Tongue (tissue), 2 donors: ENCODE data around the gene PTGES2. TPM values are rescaled to one million over a fixed set of nuclear protein-coding genes. Genes with fewer than 3 reads are reported as not detected.

ENCODE experiments used
- DNase-seq: peaks from one replicate; pipeline ENCODE4 v3.0.0-alpha.2; 2015
- total RNA-seq: library from RNA; depleted of rRNA; stranded (reverse); fragments of >200 nt; gene quantifications from one replicate; pipeline ENCODE4 v1.2.3, GENCODE V29; 2014

Gene PTGES2
- total RNA-seq, 1 donor from 2014 or later, result 55.2 TPM

GRCh38 chr9:128103589-128103962 lies 24.0 kb downstream of the PTGES2 start:
- DNase-seq, result no peak

DNA sequence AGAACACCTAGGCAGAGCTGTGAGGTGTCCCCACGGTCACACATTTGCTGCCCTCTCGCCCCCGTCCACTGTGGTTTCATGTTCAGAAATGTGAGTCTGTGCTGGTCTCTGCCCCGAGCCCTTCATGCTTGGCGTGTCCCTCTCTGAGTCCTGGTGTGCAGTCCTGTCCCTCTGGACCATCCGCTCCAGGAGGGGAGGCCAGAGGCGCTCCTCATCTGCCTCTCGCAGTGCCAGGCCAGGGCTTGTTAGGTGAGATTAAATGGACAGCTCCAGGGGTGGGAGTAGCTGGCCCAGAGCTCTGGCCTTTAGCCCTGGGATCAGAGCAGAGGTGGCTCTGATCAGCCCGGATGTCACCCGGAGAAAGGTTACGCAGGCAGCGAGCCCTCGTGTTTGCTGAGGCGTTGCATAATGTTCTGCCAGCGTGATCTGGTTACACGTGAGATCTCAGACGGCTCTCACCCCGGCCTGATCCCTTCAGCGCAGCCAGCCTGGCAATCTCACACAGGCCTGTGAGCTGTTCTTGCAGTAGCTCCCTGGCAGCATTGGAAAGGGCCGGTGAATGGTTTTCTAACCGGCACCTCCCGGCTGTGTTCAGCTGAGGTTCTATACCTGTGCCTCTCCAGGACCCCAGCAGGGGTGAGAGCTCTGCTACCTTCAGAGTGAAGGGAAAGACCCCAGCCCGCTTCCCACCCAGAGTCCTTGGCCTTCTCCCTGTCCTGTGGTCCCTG lies 24.5 kb downstream of the PTGES2 start:
- no peak for DNase-seq

- DNase-seq, result no peak
These were observed 25.3 kb downstream of the PTGES2 start for GRCh38 chr9:128102196-128102595.

DNA sequence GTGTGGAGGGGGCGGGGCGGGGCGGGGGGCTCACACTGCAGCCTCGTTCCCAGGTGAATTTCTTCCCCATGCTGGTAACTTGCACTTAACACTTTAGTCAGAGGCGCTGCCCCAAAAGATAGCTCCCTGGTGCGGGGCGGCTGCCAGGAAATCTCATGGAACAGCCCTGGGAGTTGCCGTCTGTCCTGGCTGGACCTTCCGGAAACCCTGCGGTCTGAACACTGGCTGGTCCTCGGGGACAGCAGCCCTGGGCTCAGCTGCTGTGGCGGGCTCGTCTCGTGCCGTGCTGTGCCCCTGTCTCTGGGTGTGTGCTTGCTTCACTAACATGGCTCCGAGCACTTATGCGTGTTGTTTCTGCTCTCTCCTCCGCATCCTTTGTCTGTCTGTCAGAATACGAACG lies 25.8 kb downstream of the PTGES2 start:
- no peak for DNase-seq

- no peak for DNase-seq
These were observed 26.3 kb downstream of the PTGES2 start for GRCh38 chr9:128101231-128101661.

DNA sequence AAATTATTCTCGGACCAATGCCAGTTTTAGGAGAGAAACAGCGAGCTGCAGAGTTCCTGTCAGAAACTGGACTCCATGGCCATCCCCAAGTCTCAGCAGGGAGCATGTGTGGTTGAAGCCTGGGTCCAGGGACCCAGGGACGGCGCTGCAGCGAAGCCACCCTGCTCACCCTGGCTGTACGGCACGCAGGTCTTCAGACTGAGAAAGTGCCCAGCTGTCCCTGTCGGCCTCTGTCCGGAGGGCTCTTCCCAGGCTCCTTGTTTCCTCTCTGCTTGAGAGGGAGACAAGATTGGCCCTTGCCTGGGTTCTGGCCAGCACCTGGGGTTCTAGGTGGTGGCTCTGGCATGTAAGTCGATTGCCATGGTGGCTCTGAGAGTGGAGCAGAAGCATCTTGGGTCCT lies 26.9 kb downstream of the PTGES2 start:
- DNase-seq, result no peak

GRCh38 chr9:128099932-128100491 lies 27.5 kb downstream of the PTGES2 start:
- peak; percentile 48 for DNase-seq

DNA sequence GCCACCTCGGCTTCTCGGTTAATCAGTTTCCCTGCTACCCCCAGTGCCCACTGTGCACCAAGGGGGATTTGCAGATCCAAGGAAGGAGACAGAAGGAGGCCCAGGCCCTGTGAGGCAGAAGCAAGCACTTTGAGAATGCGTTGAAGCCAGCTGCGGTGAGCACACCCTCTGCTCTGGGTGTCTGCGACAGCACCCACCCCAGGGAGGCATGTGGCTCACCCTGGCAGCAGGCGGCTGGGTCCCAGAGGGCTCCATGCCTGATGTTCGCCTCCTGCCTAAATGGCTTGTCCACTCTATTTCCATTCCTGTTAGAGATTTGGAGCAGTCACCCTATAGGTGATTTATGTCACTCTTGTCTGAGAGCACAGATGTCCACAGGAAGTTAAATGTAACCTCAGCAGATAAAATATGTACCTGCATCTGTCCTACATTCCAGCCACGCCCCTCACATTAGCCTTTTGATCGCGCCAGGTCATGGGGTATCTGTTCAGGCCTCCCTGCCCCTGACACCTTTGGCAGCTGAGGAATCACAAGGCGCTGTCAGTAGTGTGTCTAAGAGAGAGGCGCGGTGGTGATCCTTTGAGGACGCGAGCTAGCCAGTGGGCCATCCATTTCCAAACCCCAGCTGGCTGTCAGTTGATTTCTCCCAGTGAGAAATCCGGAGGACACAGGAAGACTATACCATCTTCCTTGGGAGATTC lies 28.1 kb downstream of the PTGES2 start:
- DNase-seq, result peak; percentile 53

DNA sequence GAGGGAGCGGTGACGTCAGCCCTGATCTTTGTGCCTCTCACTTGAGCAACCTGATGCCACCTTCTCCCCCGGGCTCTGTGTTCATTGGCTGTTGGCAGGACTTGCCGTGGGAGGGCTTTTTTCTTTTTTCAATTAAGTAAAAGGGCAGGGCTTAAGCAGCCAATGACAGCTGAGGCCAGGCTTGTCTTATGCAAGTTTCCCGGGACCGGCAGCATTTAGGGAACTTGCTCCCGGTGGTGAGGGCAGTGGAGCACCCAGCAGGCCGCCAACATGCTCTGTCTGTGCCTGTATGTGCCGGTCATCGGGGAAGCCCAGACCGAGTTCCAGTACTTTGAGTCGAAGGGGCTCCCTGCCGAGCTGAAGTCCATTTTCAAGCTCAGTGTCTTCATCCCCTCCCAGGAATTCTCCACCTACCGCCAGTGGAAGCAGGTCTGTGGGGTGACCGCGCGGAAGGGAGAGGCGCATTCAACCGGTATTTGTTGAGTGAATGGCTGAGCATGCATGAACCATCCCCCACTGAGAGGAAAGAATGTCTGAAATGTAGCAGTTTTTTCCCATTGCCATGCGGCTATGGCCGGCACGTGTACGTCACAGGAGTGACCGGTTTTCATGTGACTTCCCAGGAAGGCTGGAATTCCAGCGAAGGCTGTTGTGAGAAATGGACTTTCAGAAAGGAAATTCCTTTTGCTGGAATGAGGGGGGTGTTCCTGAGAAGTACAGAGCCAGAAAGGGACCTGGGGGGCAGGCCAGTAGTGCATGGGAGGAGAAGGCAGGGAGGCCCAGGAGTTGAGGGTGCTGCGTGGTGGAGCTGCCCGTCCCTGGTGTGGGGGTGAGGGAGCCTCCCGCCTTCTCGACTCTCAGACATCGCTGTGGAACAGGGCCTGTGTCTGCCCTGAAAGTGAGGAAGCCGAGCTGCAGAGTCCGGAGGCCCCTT lies 29.0 kb downstream of the PTGES2 start:
- DNase-seq, result peak; percentile 98

- DNase-seq, result no peak
These were observed 29.8 kb downstream of the PTGES2 start for GRCh38 chr9:128097543-128098296.

- no peak for DNase-seq
These were observed 30.7 kb downstream of the PTGES2 start for GRCh38 chr9:128096616-128097536.

GRCh38 chr9:128094950-128095544 lies 32.5 kb downstream of the PTGES2 start:
- peak; percentile 16 for DNase-seq

DNA sequence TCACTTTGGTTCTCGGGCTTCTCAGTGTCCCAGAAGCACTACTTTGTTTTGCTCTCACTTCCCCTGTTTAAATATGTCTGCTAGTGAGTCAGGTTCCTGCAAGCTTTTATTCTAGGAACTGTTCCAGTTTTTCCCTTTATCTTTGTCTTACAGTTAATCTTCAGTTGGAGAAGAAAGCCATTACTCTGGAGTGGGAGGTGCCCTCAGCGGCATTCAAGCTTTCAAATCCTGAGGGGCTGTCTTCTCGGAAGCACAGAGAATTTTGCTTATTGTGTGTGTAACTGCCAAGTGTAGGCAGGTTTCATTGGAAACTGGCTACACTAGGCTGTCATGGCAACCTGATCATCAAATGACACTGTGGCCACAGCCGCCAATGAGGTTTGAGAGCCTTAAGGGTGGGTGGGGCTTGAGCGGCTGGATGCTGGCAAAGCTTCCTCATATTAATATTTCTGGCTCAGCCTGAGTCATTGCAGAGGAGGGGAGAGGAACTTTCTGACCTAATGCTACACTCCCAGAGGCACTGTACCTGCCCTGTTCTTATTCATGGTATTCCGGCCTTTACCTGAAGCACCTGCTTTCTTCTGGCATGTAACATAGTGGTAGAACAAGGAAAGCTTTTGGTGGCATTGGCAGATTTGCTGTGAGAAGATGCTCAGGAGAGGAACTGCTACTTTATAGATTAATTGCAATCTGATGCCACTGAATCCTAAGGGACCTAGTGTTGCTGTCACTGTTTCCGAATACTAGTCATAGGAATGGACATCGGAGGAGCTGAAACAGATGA lies 33.2 kb downstream of the PTGES2 start:
- peak; percentile 99 for DNase-seq

GRCh38 chr9:128093011-128093410 lies 34.5 kb downstream of the PTGES2 start:
- peak; percentile 4 for DNase-seq

DNA sequence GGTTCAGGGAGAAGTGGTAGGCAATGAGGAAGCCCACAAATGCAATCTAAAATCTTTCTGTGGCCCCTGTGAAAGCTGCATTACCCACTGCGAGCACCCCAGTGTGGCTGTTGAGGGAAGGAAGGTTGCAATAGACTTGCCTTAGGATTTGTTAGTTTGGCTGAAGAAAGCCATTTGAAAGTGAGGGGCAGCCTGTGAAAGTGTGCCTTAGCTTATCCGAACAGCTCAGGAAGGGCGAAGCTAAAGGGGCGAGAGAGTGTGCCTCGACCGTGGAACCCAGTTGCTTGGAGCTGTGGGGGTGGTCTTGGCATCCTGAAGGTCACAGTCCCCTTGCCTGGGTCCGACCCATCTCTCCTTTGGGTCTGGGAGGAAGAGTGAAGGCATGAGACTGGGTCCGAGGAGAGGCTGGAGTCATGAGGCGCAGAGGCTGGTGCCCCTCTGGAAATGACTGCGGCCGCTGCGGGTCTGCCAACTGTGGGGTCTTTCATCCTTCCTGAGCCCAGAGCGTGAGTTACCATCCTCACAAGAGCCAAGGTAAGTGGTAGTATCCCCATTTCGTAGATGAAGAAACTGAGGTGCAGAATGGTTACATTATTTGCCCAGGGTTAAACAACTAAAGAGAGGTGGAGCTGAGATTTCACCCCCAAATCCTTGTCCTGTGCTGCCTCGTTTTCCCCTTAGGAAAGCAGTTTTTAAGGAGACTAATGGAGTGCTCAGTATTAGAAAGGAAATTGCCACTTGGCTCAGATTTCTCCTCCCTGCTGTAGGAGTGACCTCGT lies 35.1 kb downstream of the PTGES2 start:
- DNase-seq, result peak; percentile 4

DNA sequence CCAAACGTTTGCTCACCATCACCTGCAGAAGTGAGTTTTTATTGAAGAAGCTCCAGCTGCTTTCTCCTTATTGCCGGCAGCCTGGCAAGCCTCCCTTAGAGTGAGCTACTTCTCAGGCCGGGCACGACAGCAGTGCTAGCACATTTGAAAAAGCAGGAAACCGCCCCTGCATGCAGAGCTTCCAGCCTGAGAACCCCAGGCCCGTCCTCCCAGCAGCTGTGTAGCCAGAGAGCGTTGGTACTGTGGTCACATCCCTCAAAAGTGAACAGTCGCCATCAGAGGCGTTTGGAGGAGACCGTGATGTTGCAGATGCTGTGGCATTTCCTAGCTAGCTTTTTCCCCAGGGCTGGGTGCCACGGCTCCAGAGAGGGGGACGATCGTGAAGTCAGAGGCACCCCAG lies 36.0 kb downstream of the PTGES2 start:
- no peak for DNase-seq

DNA sequence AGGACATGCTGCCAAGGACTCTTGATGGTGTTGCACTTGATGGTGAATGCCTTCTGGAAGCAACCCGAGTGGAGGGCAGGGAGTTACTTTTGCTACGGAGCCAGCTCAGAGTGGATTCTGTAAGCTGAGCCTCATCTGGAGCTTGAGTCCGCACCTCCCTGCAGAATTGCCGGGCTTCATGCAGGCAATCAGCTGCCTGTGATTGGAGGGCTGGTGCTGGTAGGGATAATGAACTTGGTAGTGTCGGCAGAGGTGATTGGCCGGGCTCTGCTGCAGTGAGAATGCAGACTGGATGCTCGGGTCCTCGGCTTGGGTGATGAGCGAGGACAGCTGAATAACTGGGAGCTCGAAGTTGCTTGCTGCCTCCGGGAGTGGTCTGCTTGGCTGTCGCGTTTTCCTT lies 36.4 kb downstream of the PTGES2 start:
- peak; percentile 98 for DNase-seq

DNA sequence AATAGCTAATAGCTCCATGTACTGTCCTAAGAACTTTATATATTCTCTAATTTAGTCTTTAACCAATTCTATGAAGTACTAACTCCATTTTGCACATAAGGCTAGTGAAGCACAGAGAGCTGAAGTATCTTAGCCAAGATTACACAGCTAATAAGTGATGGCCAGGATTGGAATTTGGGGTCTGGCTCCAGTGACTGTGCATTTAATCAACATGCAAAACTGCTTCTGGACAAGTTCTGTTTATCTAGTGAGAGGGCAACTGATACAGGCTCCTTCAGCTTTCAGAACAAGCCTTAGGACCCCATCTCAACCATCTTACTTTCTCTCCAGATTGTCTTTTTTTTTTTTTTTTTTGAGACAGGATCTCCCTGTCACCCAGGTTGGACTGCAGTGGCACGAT lies 38.2 kb downstream of the PTGES2 start:
- DNase-seq, result no peak
